ENCODE measurements around the gene PEDS1. TPM values are rescaled to one million over a fixed set of nuclear protein-coding genes. Genes with fewer than 3 reads are reported as not detected.
"Not testable (repeated sequence)": the region's sequence is repeated elsewhere in the genome, so short reads cannot be mapped to it uniquely, and the experiment has no call there.

PEDS1 gene
- total and polyA plus RNA-seq, 9 donors: 16.8 to 31.1 (median 23.6) TPM

DNA sequence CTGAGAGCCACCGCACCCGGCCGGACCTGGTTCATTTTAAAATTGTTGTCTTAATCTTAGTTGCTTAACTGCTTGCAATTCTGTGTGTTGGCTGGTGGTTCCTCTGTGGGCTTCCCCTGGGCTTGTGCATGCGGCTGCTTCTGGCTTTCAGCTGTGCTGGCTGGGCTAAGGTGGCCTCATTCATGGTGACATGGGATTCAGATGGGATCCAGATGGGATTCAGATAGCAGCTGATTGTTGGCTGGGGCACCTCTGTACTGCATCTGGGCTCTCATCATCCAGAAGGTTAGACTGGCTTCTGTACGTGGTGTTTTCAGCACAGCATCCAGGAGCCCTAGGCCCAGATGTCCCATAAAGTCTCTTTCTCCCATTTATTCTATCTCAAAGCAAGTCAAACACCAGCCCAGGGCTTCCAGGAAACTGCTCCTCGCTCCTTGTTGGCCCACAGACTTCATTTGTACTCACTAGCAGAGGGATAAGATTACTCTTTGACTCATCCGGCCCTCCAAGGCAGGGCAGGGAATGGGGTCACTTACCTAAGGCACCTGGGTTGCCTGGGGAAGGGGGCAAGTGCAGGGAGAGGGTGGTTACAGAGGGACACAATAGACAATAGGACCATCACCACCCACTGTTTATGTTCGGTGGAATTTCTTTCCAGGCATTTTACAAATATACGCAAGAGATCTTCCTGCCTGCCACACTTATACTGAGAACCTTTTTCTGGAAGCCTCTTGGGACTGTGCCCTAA lies 10.2 kb upstream of the PEDS1 start:
- DNase-seq: peak; percentile 90
- Histone ChIP-seq H3K27ac (ENCODE audit: low read length) (peak overlapping the region; percentile 80), H3K27me3 (ENCODE audit: control insufficient read depth, insufficient read depth, low read length) (no peaks in the 10 kb centered on the region), H3K9me3 (replicated peaks; ENCODE audit: control insufficient read depth, low read depth, low read length) (no peaks in the 10 kb centered on the region), H3K4me3 (ENCODE audit: low read length) (no peak overlapping the region), H3K4me1 (ENCODE audit: control insufficient read depth, insufficient read depth, low read length) (peaks cover 30% of the 10 kb centered on the region), H3K36me3 (ENCODE audit: control insufficient read depth, insufficient read depth, low read length) (no peaks in the 10 kb centered on the region)
- 43% methylated on average over 5 of the region's 9 CpGs for WGBS (ENCODE audit: insufficient coverage)

- H3K4me1 ChIP-seq (ENCODE audit: control insufficient read depth, insufficient read depth, low read length): peaks cover 24% of the 10 kb centered on the region
- H3K4me3 ChIP-seq (ENCODE audit: low read length); DNase-seq; H3K27me3 ChIP-seq (ENCODE audit: control insufficient read depth, insufficient read depth, low read length); H3K27ac ChIP-seq (ENCODE audit: low read length); H3K9me3 ChIP-seq (replicated peaks; ENCODE audit: control insufficient read depth, low read depth, low read length); H3K36me3 ChIP-seq (ENCODE audit: control insufficient read depth, insufficient read depth, low read length): not testable (repeated sequence)
- 90% methylated on average over 1 of the region's 7 CpGs for WGBS (ENCODE audit: insufficient coverage)
Observed at GRCh38 chr20:50161494-50161893, 8.0 kb upstream of the PEDS1 start.

DNA sequence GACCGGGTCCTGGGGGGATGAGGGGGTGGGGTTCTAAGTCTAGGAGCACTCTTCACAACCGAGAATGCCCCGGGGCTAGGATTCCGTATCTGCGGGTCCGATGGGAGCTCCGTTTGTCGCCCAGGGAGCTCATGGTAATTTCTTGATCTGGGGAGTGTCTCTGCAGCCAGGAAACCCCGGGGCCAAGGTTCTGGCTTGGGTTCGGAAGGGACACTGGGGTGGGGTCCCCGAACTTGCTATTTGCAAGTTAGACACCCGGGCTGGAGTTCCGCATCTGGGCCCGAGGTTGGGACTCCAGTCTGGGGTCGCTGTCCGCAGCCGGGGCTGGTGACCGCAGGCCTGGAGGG lies 397 bp downstream of the PEDS1 start:
- Histone ChIP-seq H3K4me1 (ENCODE audit: control insufficient read depth, insufficient read depth, low read length) (peaks cover 42% of the 10 kb centered on the region), H3K4me3 (ENCODE audit: low read length) (peak overlapping the region; percentile 96), H3K27me3 (ENCODE audit: control insufficient read depth, insufficient read depth, low read length) (peaks cover 2% of the 10 kb centered on the region), H3K36me3 (ENCODE audit: control insufficient read depth, insufficient read depth, low read length) (peaks cover 19% of the 10 kb centered on the region), H3K9me3 (replicated peaks; ENCODE audit: control insufficient read depth, low read depth, low read length) (no peaks in the 10 kb centered on the region), H3K27ac (ENCODE audit: low read length) (peak overlapping the region; percentile 69)
- under 1% methylated on average over 13 of the region's 18 CpGs for WGBS (ENCODE audit: insufficient coverage)
- DNase-seq: no peak

GRCh38 chr20:50152394-50153152 lies 950 bp downstream of the PEDS1 start:
- Histone ChIP-seq H3K36me3 (ENCODE audit: control insufficient read depth, insufficient read depth, low read length) (peaks cover 24% of the 10 kb centered on the region), H3K9me3 (replicated peaks; ENCODE audit: control insufficient read depth, low read depth, low read length) (no peaks in the 10 kb centered on the region), H3K4me1 (ENCODE audit: control insufficient read depth, insufficient read depth, low read length) (peaks cover 42% of the 10 kb centered on the region), H3K27me3 (ENCODE audit: control insufficient read depth, insufficient read depth, low read length) (peaks cover 2% of the 10 kb centered on the region), H3K4me3 (ENCODE audit: low read length) (peak overlapping the region; percentile 96), H3K27ac (ENCODE audit: low read length) (no peak overlapping the region)
- 20% methylated on average over 4 of the region's 4 CpGs for WGBS (ENCODE audit: insufficient coverage)
- DNase-seq: no peak

- peaks cover 55% of the 10 kb centered on the region for H3K4me1 ChIP-seq (ENCODE audit: control insufficient read depth, insufficient read depth, low read length)
- WGBS (ENCODE audit: insufficient coverage): 50% methylated on average over 1 of the region's 10 CpGs
- H3K27ac ChIP-seq (ENCODE audit: low read length): no peak overlapping the region
Observed at GRCh38 chr20:50151034-50151743, 2.3 kb downstream of the PEDS1 start.

DNA sequence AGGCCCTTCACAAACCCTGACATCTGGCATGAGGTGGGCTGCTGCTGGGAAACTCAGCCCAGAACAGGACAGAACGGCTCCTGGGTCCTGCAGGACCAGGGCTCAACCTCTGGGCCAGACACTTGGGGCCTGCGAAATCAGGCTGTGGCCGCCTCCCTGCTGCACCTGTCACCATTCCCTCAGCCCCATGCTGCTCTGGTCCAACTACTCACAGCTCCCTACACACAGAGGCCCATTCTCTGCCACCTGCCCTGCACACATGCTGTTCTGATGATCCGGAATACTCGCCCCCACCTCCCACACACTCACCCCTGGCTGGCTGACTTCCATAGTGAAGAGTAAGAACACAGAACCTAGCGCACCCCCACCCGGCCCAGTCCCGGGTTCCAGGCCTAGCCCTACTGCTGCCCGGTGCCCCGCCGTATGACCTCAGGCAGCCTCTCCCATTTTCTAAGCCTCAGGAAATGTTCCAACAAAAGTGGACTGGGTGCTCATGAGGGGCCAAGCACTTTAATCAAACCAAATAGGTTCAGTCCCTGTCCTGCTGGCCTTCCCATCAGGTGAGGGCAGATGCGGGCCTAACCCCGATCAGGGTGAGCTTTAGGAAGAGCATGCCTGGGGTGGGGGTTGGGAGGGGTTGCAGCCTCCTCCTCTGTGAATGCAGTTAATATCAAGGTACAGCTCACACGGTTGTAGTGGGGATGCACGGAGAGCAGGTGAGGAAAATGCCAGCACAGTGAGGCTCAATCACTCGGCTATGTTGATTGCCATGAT lies 3.9 kb downstream of the PEDS1 start:
- WGBS (ENCODE audit: insufficient coverage): 78% methylated on average over 16 of the region's 16 CpGs
- Histone ChIP-seq H3K9me3 (replicated peaks; ENCODE audit: control insufficient read depth, low read depth, low read length) (no peaks in the 10 kb centered on the region), H3K36me3 (ENCODE audit: control insufficient read depth, insufficient read depth, low read length) (peaks cover 34% of the 10 kb centered on the region), H3K4me1 (ENCODE audit: control insufficient read depth, insufficient read depth, low read length) (peaks cover 55% of the 10 kb centered on the region), H3K27ac (ENCODE audit: low read length) (peak overlapping the region; percentile 74), H3K4me3 (ENCODE audit: low read length) (no peak overlapping the region), H3K27me3 (ENCODE audit: control insufficient read depth, insufficient read depth, low read length) (no peaks in the 10 kb centered on the region)
- peak; percentile 72 for DNase-seq

More at GRCh38 chr20:50151034-50151743, 2.3 kb downstream of the PEDS1 start:
- Histone ChIP-seq H3K36me3 (ENCODE audit: control insufficient read depth, insufficient read depth, low read length) (peaks cover 31% of the 10 kb centered on the region), H3K4me3 (ENCODE audit: low read length) (no peak overlapping the region), H3K9me3 (replicated peaks; ENCODE audit: control insufficient read depth, low read depth, low read length) (no peaks in the 10 kb centered on the region), H3K27me3 (ENCODE audit: control insufficient read depth, insufficient read depth, low read length) (peaks cover 2% of the 10 kb centered on the region)
- no peak for DNase-seq

DNA sequence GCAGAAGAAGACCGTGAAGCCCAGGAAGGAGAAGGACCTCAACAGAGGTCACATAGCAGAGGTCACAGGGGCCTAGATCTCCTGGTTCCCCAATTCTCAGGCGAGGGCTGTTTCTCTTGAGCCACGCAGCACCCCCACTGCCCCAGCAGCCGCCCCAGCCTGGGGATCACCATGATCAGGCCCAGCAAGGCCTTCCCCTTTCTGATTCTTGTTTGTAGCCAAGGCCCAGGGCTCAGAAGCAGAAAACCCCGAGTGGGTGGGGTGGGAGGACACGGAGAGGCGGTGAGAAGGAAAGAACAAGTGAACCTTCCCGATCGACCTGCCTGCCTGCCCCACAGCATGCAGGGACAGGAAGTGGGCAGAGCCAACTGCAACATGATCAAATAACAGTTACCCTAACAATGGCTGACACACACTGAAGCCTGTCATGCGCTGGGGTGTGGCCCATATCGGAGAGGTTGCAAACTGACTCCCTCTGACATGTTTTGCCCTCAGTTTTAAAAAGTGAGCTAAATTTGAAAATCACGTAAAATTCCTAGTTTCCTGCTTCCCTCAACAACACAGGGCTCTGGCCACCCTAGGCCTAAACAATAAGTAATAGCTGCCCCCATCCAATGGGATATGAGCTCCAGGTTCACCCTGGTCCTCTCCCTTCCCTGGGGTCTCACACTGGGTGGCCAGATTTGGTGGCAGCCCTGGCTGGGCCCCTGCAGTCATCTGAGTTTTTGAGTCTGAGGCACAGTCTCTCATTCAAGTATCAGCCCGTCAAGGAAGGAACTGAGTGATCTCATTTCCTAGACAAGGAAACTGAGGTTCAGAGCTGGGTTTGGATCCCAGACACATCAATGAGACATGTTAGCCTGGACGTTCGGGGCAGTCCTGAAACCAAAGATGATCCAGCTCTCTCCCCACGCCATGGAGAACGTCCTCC lies 6.5 kb downstream of the PEDS1 start:
- H3K27me3 ChIP-seq (ENCODE audit: control insufficient read depth, insufficient read depth, low read length): no peaks in the 10 kb centered on the region
- DNase-seq: no peak
- H3K27ac ChIP-seq (ENCODE audit: low read length): peak overlapping the region; percentile 72
- H3K4me1 ChIP-seq (ENCODE audit: control insufficient read depth, insufficient read depth, low read length): peaks cover 36% of the 10 kb centered on the region
- H3K4me3 ChIP-seq (ENCODE audit: low read length): no peak overlapping the region
- WGBS (ENCODE audit: insufficient coverage): 56% methylated on average over 15 of the region's 17 CpGs
- H3K36me3 ChIP-seq (ENCODE audit: control insufficient read depth, insufficient read depth, low read length): peaks cover 49% of the 10 kb centered on the region
- H3K9me3 ChIP-seq (replicated peaks; ENCODE audit: control insufficient read depth, low read depth, low read length): no peaks in the 10 kb centered on the region

DNA sequence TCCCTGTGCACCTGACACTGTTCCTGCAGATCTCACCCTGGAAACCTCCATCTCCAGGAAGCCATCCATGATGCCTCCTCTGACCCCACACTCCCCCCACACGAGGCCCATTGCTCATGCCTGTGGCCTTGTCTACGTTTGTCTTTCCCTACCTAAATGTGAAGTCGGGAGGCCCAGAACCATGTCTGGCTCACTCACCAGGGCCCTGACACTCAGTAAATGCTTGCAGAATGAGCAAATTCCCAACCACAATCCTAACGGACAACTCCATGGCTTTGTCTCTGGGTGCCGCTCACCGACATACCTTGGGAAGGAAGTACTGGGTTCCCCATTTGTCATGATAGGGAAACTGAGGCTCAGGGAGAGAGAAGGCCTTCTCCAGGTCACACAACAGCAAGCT lies 7.3 kb downstream of the PEDS1 start:
- peaks cover 56% of the 10 kb centered on the region for H3K36me3 ChIP-seq (ENCODE audit: control insufficient read depth, insufficient read depth, low read length)
- 83% methylated on average over 6 of the region's 6 CpGs for WGBS (ENCODE audit: insufficient coverage)
- H3K4me3 ChIP-seq (ENCODE audit: low read length): no peak overlapping the region
- H3K27me3 ChIP-seq (ENCODE audit: control insufficient read depth, insufficient read depth, low read length): no peaks in the 10 kb centered on the region
- H3K4me1 ChIP-seq (ENCODE audit: control insufficient read depth, insufficient read depth, low read length): peaks cover 33% of the 10 kb centered on the region
- no peak for DNase-seq
- peak overlapping the region; percentile 72 for H3K27ac ChIP-seq (ENCODE audit: low read length)
- no peaks in the 10 kb centered on the region for H3K9me3 ChIP-seq (replicated peaks; ENCODE audit: control insufficient read depth, low read depth, low read length)

DNA sequence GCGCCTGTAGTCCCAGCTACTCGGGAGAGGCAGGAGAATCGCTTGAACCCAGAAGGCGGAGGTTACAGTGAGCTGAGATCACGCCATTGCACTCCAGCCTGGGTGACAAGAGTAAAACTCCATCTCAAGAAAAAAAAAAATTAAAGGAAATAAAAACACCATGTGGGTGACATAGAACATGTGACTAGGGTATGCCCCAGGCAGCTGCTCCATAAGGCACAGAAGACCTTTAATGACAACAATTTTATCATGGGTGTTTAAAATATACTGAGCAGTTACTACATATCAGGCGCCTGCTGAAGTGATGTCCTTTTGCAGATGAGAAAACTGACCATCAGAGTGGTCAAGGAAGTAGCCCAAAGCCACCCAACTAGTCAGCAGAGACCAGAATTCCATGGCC lies 8.0 kb downstream of the PEDS1 start:
- Histone ChIP-seq H3K27ac (ENCODE audit: low read length) (no peak overlapping the region), H3K4me3 (ENCODE audit: low read length) (no peak overlapping the region), H3K27me3 (ENCODE audit: control insufficient read depth, insufficient read depth, low read length) (no peaks in the 10 kb centered on the region), H3K36me3 (ENCODE audit: control insufficient read depth, insufficient read depth, low read length) (peaks cover 59% of the 10 kb centered on the region), H3K4me1 (ENCODE audit: control insufficient read depth, insufficient read depth, low read length) (peaks cover 30% of the 10 kb centered on the region), H3K9me3 (replicated peaks; ENCODE audit: control insufficient read depth, low read depth, low read length) (no peaks in the 10 kb centered on the region)
- 100% methylated on average over 1 of the region's 6 CpGs for WGBS (ENCODE audit: insufficient coverage)
- no peak for DNase-seq
